GM12878 (cell line): Measurements from ENCODE around the gene GOLGA6L7. TPM values are rescaled to one million over a fixed set of nuclear protein-coding genes. Genes with fewer than 3 reads are reported as not detected.

Experiments used
- ATAC-seq: fragments of 200-7000 bp; cut with Tn5 transposase; 3 replicates; pipeline ENCODE4 v1.9.1; 2020; ENCODE audit warnings: mild to moderate bottlenecking, moderate library complexity
- BruUV-seq: library from RNA; stranded (reverse); fragments of 400-500 nt; replicated peaks from 2 replicates; lab custom pipeline; 2021; lab: Mats Ljungman, UMichigan
- CTCF ChIA-PET: fragments of 300-600 bp; sonication (Branson Sonifier 250); formaldehyde crosslinking; extraction: SDS; loops from one replicate; lab custom pipeline; 2021; ENCODE audit warnings: inconsistent platforms; lab: Yijun Ruan, JAX
- POLR2A ChIA-PET: fragments of 350-600 bp; formaldehyde crosslinking; extraction: SDS; loops from one replicate; lab custom pipeline; 2021; ENCODE audit warnings: inconsistent platforms; lab: Charles Lee
- RAD21 ChIA-PET: fragments of 300-600 bp; sonication (Branson Sonifier 250); formaldehyde crosslinking; loops from one replicate; lab custom pipeline; 2023; ENCODE audit warnings: antibody characterized with exemption; ENCODE audit not compliant: unreplicated experiment; lab: Charles Lee
- SMC1A ChIA-PET: fragments of 300-600 bp; sonication (Branson Sonifier 250); formaldehyde crosslinking; loops from one replicate; lab custom pipeline; 2023; ENCODE audit not compliant: unreplicated experiment, uncharacterized antibody; lab: Charles Lee
- DNase-seq: peaks from one replicate; pipeline ENCODE4 v3.0.0-alpha.2; 2011; ENCODE audit warnings: low read depth, low spot score
- FAIRE-seq: peaks from 3 replicates; lab custom pipeline; 2011; peaks lifted over from hg19 to GRCh38; lab: Jason Lieb, UNC
- H2AFZ ChIP-seq: 2 replicates; pipeline ENCODE4 v1.6.0; 2011; ENCODE audit warnings: low read depth, low read length, control low read depth; ENCODE audit not compliant: control insufficient read depth
- H3K27ac ChIP-seq: 2 replicates; pipeline ENCODE4 v1.5.1; 2011; ENCODE audit warnings: control low read depth; ENCODE audit not compliant: control insufficient read depth, insufficient read depth
- H3K27me3 ChIP-seq, 2 experiments: replicated peaks in 1 of 2; 2 replicates each; pipeline versions ENCODE4 v1.6.0 to v1.6.1; 2011; ENCODE audit warnings: low read length in 1 of 2; ENCODE audit not compliant: control insufficient read depth in 2 of 2, insufficient read depth in 2 of 2
- H3K36me3 ChIP-seq, 2 experiments: 2 replicates each; pipeline ENCODE4 v1.5.1; 2011; ENCODE audit warnings: low read length in 1 of 2; ENCODE audit not compliant: control insufficient read depth in 2 of 2, insufficient read depth in 2 of 2
- H3K4me1 ChIP-seq: 2 replicates; pipeline ENCODE4 v1.6.1; 2011; ENCODE audit warnings: mild to moderate bottlenecking, low read length, moderate library complexity, mixed read lengths; ENCODE audit not compliant: control insufficient read depth, insufficient read depth
- H3K4me2 ChIP-seq: 2 replicates; pipeline ENCODE4 v1.6.0; 2011; ENCODE audit warnings: control low read depth; ENCODE audit not compliant: control insufficient read depth, insufficient read depth
- H3K4me3 ChIP-seq: fragments of 200-600 bp; sonication (generic); 2 replicates; pipeline ENCODE4 v1.5.1; 2016
- H3K79me2 ChIP-seq: 2 replicates; pipeline ENCODE4 v1.6.0; 2011; ENCODE audit warnings: low read length; ENCODE audit not compliant: control insufficient read depth, insufficient read depth
- H3K9ac ChIP-seq: 2 replicates; pipeline ENCODE4 v1.8.0; 2011; ENCODE audit warnings: low read length, control low read depth, mixed read lengths; ENCODE audit not compliant: control insufficient read depth, insufficient read depth
- H3K9me3 ChIP-seq: replicated peaks from 3 replicates; pipeline ENCODE4 v1.5.1; 2011; ENCODE audit warnings: mild to moderate bottlenecking, low read length; ENCODE audit not compliant: control insufficient read depth, insufficient read depth
- H4K20me1 ChIP-seq: 2 replicates; pipeline ENCODE4 v1.6.0; 2011; ENCODE audit not compliant: control insufficient read depth, insufficient read depth
- BCL11A ChIP-seq: IDR thresholded peaks from 2 replicates; pipeline ENCODE4 v1.6.1; 2011; ENCODE audit warnings: low read depth, low read length
- CEBPB ChIP-seq, 2 experiments: fragments of 150-350 bp in 1 of 2; IDR thresholded peaks; 2 replicates each; pipeline ENCODE4 v1.6.1; 2012 to 2014; ENCODE audit warnings: low read depth in 2 of 2, low read length in 2 of 2, borderline replicate concordance in 1 of 2, inconsistent platforms in 1 of 2
- CEBPZ ChIP-seq: fragments of 150-350 bp; IDR thresholded peaks from 2 replicates; pipeline ENCODE4 v1.6.1; 2016; ENCODE audit warnings: low read depth, low read length
- EGR1 ChIP-seq, 2 experiments: IDR thresholded peaks; 1 replicate in 1 of 2; 2 replicates in 1 of 2; pipeline ENCODE4 v1.6.1; 2011 to 2012; ENCODE audit warnings: low read depth in 2 of 2, low read length in 2 of 2, borderline replicate concordance in 1 of 2, mild to moderate bottlenecking in 1 of 2, moderate library complexity in 1 of 2
- MEF2B ChIP-seq: fragments of 450-650 bp; IDR thresholded peaks from 2 replicates; pipeline ENCODE4 v1.6.1; 2018; ENCODE audit warnings: mild to moderate bottlenecking, moderate library complexity; ENCODE audit not compliant: partially characterized antibody, poor library complexity, severe bottlenecking
- NFYB ChIP-seq: IDR thresholded peaks from 2 replicates; pipeline ENCODE4 v1.6.1; 2011; ENCODE audit warnings: low read depth, mild to moderate bottlenecking, low read length, improper control_type of control experiment, moderate library complexity; ENCODE audit not compliant: insufficient read depth
- NR2C2 ChIP-seq: IDR thresholded peaks from 2 replicates; pipeline ENCODE4 v1.6.1; 2011; ENCODE audit warnings: borderline replicate concordance, low read depth; ENCODE audit not compliant: control insufficient read depth, insufficient read length
- RAD21 ChIP-seq: IDR thresholded peaks from 2 replicates; pipeline ENCODE4 v1.6.1; 2011; ENCODE audit warnings: mild to moderate bottlenecking, low read depth, low read length, moderate library complexity; ENCODE audit not compliant: insufficient read depth
- RELA ChIP-seq: fragments of 450-650 bp; IDR thresholded peaks from 2 replicates; pipeline ENCODE4 v1.8.0; 2014; ENCODE audit warnings: borderline replicate concordance; ENCODE audit not compliant: partially characterized antibody
- SPI1 ChIP-seq: IDR thresholded peaks from 2 replicates; pipeline ENCODE4 v1.6.1; 2011; ENCODE audit warnings: low read depth, mild to moderate bottlenecking, low read length, moderate library complexity, borderline replicate concordance; ENCODE audit not compliant: insufficient read depth
- SREBF1 ChIP-seq: IDR thresholded peaks from 2 replicates; pipeline ENCODE4 v1.6.1; 2012; ENCODE audit warnings: mild to moderate bottlenecking, low read length
- SREBF2 ChIP-seq: IDR thresholded peaks from 2 replicates; pipeline ENCODE4 v1.6.1; 2012; ENCODE audit warnings: mild to moderate bottlenecking, low read length
- YY1 ChIP-seq: IDR thresholded peaks from 2 replicates; pipeline ENCODE4 v1.6.1; 2011; ENCODE audit warnings: low read depth, mild to moderate bottlenecking, low read length
- WGBS: methylation state at CpG from one replicate; pipeline ENCODE4 v1.1.6; 2016; ENCODE audit warnings: low lambda C conversion rate; ENCODE audit not compliant: insufficient replicate concordance, insufficient coverage; ENCODE audit errors: missing lambda C conversion rate; 5-methylcytosine and 5-hydroxymethylcytosine counted together
- in situ Hi-C: fragments of 300-500 bp; cut with MboI; formaldehyde crosslinking; loops from 9 replicates; pipeline ENCODE4 v1.14.3; 2018; ENCODE audit warnings: mixed read lengths
- intact Hi-C: fragments of 100-400 bp; cut with micrococcal nuclease; formaldehyde crosslinking; loops from one replicate; pipeline ENCODE4 v1.14.2; 2022; ENCODE audit not compliant: unreplicated experiment
- polyA plus RNA-seq, 11 experiments: library from polyadenylated mRNA; depleted of rRNA in 4 of 11; unstranded in 6 of 11; stranded (reverse) in 5 of 11; fragments of >200 nt; fragmentation: Nextera tagmentation in 4 of 11; fragmentation: Illumina TruSeq in 1 of 11; extraction: Ambion mirVana in 4 of 11; extraction: Trizol in 1 of 11; gene quantifications; 1 replicate in 1 of 11; 2 replicates in 10 of 11; pipeline versions ENCODE4 v1.2.1 to v1.2.3, GENCODE V29; 2011 to 2016; ENCODE audit warnings: inconsistent platforms in 2 of 11, missing spikeins in 2 of 11, low read depth in 1 of 11
- total RNA-seq, 4 experiments: library from RNA; depleted of rRNA in 3 of 4; stranded (reverse); fragments of >200 nt in 3 of 4; fragmentation: Illumina TruSeq in 1 of 4; extraction: Trizol in 1 of 4; gene quantifications; 2 replicates each; pipeline versions ENCODE4 v1.2.1 to v1.2.3, GENCODE V29; 2013 to 2021
- TF ChIP-seq, protein P1 (sequence below): IDR thresholded peaks from 2 replicates; pipeline ENCODE4 v1.6.1; 2011; ENCODE audit warnings: low read depth, low read length, improper control_type of control experiment, borderline replicate concordance

The GOLGA6L7 gene
- total and polyA plus RNA-seq, 10 of the 15 experiments (the other 5 are each of a cell fraction or from before 2014, with no cell fraction given): not detected

- TF ChIP-seq RELA (no peak), SREBF1 (no peak), YY1 (no peak), SREBF2 (no peak), BCL11A (no peak)
These were observed 37.4 kb upstream of the GOLGA6L7 start, which contains the start of gene APBA2 (continued) for GRCh38 chr15:28885630-28886430.

DNA sequence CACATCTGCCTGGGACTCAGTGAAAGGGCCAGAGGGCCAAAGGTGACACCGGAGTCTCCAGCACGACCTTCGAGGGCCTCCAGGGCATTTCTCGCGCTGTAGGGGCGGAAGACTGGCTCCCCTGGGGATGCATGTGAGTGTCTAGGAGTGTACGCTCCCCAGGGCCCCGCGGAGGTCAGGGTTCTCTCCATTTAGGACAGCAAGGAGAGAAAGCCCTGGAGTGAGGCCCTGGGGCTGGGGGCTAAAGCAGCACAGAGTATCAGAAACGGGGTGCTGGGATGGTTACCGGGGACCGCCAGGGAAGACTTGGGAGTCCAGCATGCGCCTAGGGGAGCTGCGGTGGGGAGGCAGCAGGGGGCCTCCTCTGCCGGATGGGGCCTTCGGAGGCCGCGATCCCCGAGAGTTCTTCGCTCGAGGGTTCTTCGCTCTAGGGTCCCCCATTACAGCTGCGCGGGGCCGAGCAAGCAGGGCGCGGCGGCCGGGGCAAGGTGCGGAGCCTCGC is 36.7 kb upstream of the GOLGA6L7 start:
- POLR2A ChIA-PET: no interaction called here
- no peaks in the 10 kb centered on the region for H3K79me2 ChIP-seq
- H3K36me3 ChIP-seq: no peaks in the 10 kb centered on the region
- H3K27me3 ChIP-seq: peaks cover 0 to 5% of the 10 kb centered on the region in 2 experiments; a peak in 2 of 4 replicates
- H3K4me2 ChIP-seq: no peak overlapping the region
- intact Hi-C loops (no loop called here), in situ Hi-C loops (no loop called here)
- no peaks in the 10 kb centered on the region for H3K4me1 ChIP-seq
- DNase-seq (no peak), ATAC-seq (no peak), FAIRE-seq (no peak)
- no peaks in the 10 kb centered on the region for H4K20me1 ChIP-seq
- SMC1A ChIA-PET: no interaction called here
- no peak overlapping the region for H3K9ac ChIP-seq
- RAD21 ChIA-PET: no interaction called here
- CTCF ChIA-PET: no interaction called here
- 66% methylated on average over 28 of the region's 31 CpGs for WGBS
- no peak overlapping the region for H3K4me3 ChIP-seq
- no peak overlapping the region for H2AFZ ChIP-seq
- H3K27ac ChIP-seq: no peak overlapping the region
- BruUV-seq: no TSS peak
- H3K9me3 ChIP-seq: no peaks in the 10 kb centered on the region
- no peak for TF ChIP-seq CEBPZ
- TF ChIP-seq, protein P1, sequence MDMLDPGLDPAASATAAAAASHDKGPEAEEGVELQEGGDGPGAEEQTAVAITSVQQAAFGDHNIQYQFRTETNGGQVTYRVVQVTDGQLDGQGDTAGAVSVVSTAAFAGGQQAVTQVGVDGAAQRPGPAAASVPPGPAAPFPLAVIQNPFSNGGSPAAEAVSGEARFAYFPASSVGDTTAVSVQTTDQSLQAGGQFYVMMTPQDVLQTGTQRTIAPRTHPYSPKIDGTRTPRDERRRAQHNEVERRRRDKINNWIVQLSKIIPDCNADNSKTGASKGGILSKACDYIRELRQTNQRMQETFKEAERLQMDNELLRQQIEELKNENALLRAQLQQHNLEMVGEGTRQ: no peak
- TF ChIP-seq EGR1 (IDR thresholded peaks at IDR 0.05; ENCODE audit: borderline replicate concordance in 1 of 2, low read depth in 2 of 2, low read length in 2 of 2): no peak
- no peak for TF ChIP-seq YY1
- TF ChIP-seq MEF2B: no peak
- no peak for TF ChIP-seq NFYB
- TF ChIP-seq CEBPB (IDR thresholded peaks at IDR 0.05; ENCODE audit: borderline replicate concordance in 1 of 2, low read depth in 2 of 2, low read length in 2 of 2): no peak
- TF ChIP-seq SPI1: no peak
- TF ChIP-seq RAD21: no peak
- TF ChIP-seq NR2C2: no peak
